Measurements from ENCODE around the gene MCC.
"Not testable (repeated sequence)": the region's sequence is repeated elsewhere in the genome, so short reads cannot be mapped to it uniquely, and the experiment has no call there.

The MCC gene

DNA sequence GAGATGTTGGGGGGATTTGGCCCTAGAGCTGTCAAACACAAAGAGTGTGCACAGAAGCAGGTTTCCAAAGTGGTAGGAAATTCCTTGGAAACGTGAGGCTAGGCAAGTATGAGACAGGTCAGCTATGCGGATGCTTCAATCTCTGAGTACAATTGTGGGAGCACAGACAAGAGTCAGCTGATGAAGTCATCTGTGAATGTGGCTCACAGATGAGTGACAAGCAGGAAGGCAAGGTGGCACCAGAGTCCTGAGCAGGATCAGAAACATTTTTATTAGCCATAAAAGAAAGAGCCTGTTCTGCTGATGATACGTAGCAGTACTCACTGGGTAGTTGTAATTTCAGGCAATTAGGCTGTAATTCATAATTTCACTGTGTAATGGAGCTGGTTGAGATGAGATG is 394.7 kb downstream of the MCC start:
- no peak for DNase-seq

DNA sequence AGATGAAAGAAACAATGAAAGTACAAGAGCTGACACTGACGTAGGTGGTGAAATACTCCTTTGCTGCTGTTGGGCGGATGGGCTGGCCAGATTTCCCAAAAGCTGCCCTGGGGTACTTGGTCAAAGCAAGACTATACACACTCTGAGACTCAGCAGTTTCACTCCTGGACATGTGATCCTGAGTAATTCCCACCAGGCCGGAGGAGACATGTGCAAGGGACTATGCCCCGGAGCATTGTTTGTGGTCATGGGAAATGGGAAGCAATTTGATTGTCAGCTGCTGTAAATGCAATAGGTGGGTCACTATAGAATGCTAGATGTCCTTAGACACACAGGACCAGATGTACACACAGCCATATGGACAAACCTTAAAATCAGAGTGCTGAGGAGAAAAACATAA is 395.6 kb downstream of the MCC start:
- no peak for DNase-seq

DNA sequence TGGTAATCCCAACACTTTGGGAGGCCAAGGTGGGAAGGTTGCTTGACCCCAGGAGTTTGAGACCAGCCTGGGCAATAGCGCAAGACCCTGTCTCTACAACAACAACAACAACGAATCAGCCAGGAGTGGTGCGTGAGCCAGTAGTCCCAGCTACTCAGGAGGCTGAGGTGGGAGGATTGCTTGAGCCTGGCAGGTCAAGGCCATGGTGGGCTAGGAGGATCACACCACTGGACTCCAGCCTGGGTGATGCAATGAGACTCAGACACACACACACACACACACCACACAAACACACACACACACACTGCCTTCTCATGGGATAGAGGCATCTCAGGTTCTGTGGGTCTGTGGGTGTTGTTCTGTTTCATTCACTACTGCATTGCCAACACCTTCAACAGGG is 396.6 kb downstream of the MCC start:
- no peak for DNase-seq

DNA sequence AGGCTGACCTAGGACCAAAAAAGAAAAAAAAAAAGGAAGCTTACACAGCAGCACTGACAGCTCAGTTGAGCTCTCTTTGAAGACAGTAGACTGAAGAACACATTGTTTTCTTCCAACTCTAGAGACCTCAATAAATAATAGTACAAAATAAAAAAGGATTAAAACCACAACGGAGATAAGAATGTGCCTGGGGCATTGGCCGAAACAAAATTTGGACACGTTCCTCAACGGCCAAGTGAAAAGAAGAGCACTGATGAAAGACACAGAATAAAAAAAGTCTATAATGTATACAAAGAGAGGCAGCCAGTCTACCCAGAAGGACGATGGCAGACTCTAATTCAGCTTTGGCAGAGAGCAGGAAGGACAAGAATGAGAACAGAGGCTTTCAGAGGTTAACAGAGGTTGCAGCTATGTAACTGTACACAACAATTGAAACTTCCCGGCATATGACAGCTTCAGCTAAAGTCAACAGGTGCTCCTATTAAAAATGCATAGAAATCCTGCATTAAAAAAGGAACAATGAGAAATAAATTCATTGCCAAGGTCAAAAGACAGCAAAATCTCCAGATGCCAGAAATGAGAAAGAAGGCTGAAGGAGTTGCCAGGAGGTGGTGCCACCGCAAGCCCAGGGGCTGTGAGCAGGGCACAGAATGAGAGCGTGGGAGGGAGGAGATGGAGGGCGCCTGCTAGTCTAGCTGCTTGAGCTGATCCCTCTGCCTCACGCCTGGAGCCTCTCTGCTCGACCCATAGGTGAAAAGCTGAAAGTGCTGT is 397.7 kb downstream of the MCC start:
- DNase-seq: no peak

DNA sequence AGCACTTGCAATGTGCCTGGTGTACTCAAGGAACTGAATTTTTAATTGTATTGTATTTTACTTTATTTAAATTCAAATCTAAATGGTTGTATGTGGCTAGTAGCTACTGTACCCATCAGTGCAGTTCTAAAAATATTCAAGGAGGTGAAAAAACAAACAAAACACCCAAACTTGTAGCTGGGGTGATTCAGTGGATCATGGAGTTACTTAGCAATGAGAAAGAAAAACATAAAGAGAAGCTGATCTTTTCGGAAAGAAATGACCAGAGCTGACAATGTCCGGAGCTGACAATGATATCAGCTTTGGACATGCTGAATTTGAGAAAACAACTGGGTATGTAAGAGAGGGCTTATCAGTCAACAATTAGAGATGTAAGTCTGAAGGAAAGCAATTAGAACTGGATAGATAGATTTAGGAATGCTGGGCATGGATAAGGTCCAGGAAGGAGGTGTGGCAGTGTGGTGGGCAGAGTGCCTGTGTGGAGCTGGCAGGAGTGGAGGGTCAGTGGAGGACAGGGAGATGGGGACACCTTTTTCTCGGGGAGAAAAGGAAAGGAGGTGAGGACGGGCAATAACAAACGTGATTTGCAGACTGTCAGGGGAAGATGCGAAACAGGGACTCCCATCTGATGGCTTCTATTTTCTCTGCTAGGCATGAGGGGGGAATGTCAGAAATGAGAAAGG is 398.5 kb downstream of the MCC start:
- no peak for DNase-seq

DNA sequence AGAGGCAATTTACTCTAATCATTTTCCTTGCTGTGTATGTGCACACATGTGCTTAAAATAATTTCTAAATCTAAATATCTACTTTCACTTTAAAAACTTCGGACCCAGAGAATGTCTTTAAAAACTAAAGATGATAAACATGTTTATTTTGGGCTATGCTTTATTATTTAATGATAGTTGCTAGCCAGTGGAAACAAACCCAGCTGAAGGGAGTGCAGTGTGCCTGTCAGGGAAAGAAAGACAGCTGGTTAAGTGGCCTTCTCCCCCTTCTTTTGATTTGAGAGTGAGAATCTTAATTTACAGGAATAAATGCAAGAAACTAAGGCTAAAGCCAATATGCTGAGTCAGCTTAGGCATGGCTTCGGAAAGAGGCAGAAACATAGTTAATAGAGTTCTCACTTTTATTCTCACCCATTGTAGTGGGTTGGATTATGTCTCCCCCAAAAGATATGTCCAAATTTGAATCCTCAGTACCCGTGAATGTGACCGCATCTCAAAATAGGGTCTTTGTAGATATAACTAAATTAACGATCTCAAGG is 400.2 kb downstream of the MCC start:
- DNase-seq: peak; percentile 47

DNA sequence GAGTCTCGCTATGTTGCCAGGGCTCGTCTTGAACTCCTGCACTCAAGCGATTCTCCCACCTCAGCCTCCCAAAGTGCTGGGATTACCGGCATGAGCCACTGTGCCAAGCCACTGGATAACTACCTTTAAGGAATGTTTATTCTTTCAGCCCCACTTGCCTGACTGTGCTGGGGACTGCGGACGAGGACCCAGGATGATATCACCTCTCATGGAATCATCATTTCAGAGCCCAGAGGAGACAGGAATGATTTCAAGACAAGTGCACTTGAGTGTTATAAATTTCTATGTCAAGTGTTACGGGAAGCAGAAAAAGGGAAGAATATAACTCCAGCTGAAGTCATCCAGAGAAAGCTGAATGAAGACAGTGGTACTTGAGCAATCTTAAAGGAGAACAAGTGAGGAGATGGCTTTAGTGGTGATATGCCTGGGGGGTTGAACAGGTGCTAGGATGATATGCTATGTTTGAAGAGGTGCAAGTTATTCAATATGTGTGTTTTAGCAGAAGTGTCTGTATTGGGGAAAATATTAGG is 402.3 kb downstream of the MCC start:
- no peak for DNase-seq

DNA sequence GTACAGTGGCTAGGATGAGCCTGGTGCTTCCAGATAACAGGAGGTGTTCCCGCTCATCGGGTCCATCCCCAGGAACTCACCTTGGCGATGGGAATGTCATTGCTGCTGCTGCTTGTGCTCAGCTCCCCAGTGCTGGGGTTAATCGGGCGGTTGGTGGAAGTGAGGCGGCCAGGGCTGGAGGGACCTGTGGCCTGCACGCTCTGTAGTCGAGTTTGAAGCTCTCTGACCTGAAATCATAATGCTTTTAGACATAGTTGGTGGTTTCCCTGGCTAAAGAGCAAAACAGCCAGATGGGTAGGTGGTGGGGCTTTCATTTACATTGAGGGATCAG is 403.2 kb downstream of the MCC start:
- DNase-seq: no peak

DNA sequence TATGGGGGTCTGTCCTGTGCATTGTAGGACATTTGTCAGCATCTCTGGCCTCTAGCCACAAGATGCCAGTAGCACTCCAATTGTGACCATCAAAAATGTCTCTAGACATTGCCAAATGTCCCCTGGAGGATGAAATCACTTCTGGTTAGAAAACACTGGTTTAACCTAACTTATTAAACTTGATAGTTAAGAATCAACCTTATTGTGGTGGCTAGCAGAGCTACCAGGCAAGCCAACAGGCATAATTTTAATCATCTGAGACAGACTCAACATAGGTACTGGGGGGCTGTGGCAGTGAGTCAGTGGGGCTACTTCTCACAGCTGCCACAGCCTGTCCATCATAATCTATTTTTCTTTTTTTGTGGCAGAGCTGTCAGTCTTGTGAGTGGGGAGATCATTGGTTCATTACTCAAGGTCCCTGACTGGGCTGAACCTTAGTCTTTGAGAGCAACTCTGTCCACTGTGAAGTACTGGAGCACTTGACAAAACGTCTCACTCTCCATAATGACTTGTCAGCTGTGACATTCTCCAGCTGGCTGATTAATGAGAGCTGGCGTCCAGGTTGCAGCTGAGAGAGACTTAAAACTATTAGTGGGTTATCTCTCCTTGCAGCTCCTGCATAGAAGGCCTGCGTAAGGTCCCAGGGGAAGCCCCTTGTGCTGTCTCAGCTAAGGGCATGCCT is 403.7 kb downstream of the MCC start:
- peak; percentile 94 for DNase-seq

DNA sequence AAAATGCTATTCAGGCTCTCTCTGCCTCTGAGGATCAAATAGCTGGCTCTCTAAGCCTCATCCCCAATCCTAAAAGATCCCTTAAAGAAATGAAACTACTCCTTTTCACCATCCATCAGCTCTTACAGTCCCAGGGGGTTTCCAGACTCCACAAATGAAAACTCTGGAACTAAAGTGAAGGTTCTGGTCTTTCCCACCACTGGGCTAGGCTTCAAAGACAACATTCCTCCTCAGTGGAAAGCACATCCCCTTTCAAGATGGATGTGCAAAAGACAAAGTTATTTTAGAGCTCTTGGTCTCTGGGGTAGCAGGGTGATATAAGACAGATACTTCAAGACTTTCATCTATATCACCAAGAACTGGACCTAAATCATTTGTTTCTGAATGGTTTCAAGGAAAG is 404.8 kb downstream of the MCC start:
- DNase-seq: no peak

DNA sequence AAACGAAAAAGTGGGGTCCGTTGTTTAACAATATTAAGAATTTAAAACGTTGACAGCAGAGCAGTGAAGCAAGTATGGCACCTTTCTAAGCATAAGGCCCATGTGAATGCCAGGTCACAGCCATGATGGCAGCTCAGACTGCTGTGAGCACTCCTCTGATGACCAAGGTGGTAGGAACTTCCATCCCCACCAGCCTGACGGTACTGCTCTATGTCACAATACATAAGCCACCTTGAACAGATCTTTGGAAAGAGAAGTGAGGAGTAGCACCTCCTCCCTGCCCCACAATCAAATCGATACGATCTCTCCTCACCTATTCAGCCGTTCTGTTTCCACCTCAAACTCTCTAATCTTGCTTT is 405.7 kb downstream of the MCC start:
- no peak for DNase-seq

DNA sequence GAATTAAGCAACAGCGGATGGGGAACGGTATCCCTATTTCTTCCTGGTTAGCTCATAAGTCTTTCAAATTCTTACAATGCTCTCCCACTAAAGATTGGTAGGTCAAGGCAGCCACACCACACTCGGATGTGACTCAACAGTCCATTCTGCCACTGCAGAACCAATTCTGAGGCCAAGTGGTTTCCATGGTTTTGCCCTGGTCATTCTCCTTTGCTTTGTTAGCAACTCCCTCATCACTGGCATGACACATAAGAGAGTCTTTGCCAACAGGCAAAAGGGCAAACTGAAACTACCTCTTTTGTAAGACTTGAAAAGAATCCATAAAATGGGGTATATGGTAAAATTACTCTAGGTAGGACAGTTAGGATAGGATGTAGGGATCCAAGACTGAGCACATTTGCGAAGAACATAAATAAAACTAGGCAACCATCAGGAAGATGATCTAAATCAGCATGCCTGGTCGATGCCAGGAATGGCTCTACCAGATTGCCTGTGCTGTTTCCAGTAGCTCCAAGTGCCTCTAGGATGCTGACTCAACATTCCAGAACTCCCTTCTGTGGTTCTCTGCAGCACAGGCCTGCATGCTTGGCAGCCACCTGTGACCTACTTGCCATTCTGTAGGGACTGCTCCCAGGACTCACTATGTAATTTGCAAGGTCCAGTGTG is 406.2 kb downstream of the MCC start:
- no peak for DNase-seq

DNA sequence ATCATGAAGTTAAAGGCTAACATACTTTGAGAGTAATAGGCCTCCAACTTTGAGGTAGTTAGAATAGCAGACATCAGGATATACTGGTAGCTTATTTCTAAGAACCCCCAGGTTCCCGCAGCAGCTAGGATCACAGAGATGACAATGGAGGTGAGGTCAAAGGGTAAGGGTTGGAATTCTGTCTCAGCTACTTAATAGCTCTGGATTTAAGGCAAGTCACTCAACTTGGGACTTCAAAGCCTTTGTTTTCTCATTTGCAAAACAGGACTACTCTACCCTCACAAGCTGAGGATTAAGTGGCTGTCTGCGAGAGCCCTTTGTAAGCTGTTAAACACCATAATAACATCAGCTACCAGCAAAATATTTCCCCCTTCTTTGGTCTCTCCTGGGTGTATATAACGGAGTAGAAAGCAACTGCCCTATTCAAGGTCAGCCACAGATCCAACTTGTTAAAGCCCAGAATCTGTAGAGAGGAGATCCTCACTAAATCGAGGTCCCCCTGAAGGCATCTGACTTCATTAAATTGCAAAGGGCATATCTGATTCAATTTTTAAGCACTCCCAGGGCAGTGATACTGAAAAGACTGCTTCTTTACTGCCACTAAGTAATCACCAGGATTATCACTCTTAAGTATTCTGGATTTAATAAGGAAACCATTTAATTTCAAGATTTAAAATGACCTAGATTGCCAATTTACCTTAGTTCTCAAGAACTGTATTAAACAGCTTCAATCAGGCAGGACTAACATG is 407.0 kb downstream of the MCC start:
- no peak for DNase-seq

DNA sequence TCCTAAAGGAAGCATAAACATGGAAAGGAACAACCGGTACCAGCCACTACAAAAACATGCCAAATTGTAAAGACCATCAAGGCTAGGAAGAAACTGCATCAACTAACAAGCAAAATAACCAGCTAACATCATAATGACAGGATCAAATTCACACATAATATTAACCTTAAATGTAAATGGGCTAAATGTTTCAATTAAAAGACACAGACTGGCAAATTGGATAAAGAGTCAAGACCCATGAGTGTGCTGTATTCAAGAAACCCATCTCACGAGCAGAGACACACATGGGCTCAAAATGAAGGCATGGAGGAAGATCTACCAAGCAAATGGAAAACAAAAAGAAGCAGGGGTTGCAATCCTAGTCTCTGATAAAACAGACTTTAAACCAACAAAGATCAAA is 411.6 kb downstream of the MCC start:
- not testable (repeated sequence) for DNase-seq

DNA sequence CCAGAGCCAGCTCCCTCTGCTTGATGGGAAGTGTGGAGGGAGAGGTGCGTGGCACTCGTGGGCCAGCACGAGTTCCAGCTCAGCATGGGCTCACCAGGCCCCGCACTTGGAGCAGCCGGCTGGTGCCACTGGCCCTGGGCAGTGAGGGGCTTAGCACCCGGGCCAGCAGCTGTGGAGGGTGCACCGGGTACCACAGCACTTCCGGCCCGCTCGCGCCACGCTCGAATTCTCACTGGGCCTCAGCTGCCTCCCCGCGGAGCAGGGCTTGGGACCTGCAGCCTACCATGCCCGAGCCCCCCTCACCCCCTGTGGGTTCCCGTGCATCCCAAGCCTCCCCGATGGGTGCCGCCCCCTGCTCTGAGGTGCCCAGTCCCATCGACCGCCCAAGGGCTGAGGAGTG is 413.2 kb downstream of the MCC start:
- no peak for DNase-seq

DNA sequence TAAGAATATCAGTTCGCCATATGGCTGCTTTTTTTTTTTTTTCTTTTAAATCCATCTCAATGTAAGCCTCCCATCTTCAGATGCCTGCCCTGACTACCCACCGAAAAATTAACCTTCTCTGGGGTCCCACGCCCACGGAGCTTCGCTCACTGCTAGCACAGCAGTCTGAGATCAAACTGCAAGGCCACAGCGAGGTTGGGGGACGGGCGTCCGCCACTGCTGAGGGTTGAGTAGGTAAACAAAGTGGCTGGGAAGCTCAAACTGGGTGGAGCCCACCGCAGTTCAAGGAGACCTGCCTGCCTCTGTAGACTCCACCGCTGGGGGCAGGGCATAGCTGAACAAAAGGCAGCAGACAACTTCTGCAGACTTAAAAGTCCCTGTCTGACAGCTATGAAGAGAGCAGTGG is 414.6 kb downstream of the MCC start:
- not testable (repeated sequence) for DNase-seq

DNA sequence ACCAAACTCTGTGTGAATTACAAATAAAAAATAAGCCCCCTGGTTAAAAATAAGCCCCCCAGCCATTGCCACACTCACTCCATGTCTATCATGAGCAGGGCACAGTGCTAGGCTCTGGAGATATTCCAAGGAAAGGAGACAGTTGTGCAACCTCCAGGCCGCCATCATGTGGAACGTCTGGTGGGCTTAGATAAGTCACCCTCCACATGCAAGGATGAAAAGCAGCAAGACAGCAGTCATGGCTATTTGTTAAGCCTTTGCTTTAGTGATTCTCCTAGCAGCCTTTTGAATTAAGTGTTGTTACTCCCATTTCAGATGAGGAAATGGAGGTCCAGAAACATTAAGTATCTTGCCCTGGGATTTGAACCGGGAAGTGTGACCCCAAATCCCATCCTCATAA is 416.9 kb downstream of the MCC start:
- no peak for DNase-seq

DNA sequence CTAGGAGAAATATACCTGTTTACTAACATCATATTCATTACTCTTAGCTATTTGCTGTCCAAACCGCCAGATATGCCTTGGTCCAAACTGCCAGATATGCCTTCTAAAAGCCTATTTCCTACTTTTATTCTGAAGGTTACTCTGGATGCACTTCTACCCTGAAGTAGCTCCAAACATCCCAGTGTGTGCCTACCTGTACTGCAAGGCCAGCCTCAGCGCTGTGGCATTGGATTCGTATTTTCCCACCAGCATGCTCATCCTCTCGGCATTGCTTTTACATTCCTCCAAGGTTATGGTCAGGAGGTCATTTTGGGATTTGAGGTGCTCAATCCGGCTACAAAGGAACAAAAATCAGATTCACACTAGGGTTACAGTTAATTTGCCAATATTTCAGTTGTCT is 417.4 kb downstream of the MCC start:
- no peak for DNase-seq

DNA sequence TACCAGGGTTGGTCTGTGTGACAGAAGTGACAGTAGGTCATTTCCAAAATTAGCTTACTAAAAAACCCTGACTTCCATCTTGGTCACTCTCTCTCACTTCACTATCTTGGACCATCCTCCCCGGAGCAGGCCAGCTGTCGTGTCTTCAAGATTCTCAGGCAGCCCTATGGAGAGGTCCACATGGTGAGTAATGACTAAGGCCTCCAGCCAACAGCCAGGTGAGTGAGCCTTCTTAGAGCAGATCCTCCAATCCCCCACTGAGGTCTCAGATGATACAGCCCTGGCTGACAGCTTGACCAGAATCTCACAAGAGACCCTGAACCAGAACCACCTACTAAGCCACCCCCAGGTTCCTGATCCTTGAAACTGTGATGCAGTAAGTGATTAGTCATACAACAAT is 419.7 kb downstream of the MCC start:
- no peak for DNase-seq

DNA sequence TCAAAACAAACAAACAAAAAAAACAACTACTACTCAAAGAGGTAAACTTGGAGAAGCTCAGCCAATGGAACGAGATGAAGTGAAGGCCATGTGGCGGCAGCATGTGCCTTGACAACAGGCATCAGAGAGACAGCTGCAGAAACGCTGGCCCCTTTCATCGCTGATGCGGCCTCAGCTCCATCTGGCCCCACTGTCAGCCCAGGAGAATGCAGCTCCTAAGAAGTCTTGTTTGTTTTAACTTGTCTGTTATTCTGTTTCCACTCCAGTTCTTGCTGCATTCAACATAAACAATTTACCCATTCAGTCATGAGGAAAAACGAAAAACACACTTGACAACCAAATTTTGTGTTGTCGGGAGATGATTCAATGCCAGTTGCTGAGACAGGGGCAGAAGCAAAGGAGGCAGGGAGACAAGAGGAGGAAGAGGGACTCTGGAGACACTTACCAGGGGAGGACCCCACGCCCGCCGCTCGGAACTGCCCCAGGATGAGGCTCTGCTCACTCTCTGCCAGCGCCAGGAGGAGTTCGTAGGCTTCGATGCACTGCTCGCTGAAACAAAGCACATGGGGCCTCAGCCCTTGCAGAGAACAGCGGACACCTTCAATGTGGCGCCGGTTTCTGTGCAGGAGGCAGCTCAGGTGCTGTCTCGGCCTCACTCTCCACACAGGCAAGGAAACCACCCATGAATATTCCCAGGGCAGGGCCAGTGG is 420.5 kb downstream of the MCC start:
- no peak for DNase-seq

DNA sequence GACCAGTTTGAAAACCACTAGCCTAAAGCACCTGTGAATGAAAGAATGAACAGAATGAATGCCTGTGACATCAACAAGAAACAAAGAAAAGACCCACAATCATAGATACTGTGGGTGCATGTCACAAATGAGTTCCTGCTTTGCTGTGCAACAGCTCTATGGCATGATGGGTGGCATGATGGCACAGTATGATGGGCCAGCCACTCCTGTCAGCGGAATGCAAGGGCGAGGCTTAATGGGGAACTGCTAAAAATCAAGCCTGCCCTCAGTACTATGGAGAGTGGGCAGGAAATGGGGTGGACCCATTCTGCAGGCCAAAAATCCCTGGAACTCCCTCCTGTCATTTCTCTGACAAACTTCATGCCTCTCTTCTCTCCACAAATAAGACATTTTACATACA is 422.6 kb downstream of the MCC start:
- no peak for DNase-seq

DNA sequence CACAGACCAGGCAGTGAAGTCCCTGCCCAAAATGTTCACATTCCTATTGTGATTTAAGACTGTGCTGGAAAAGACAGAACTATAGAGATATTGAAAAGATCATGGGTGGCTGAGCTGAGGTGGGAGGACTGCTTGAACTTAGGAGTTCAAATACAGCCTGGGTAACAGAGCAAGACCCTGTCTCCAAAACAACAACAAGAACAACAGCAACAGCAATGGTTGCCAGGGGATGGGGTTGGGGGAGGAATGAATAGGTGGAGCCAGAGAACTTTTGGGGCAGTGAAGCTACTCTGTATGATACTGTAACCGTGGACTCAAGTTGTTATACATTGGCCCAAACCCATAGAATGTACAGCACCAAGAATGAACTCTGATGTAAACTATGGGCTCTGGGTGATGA is 423.4 kb downstream of the MCC start:
- DNase-seq: no peak
